HG02759 (cell line): ENCODE data around the gene ATG10.
"Not testable (repeated sequence)": the region's sequence is repeated elsewhere in the genome, so short reads cannot be mapped to it uniquely, and the experiment has no call there.

Experiments
- ATAC-seq: cut with Tn5 transposase; IDR thresholded peaks from one replicate; pipeline ENCODE4 v1.9.1; 2021; ENCODE audit warnings: mild to moderate bottlenecking, moderate library complexity; ENCODE audit not compliant: unreplicated experiment

Gene ATG10

GRCh38 chr5:81971712-81972491 is at the start of gene ATG10:
Gene ATG10, plus strand, starts transcription at chr5:81972023. Its CDS starts 15,548 bp downstream, at chr5:81987571.
- ATAC-seq = peak; percentile 97

DNA sequence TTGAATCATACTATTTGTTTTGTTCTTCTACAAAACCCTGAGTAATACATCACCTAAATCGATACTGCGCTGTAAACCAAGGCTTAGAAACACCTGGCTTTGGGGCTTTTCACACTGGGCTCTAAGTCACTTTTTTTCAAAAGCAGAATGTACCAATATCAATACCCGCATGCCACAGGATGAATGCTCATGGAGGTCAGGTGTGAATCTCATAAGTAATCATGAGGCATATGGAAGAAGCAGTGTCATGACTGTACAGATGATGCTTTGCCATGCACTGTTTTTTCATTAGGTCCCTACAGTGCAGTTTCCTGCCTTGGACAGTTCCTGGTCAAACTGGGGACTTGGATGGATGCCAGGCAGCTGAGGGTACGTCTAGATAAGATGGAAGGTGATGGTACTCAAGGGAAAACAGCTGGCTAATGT is 49.0 kb upstream of the ATG10 start:
- no peak for ATAC-seq

DNA sequence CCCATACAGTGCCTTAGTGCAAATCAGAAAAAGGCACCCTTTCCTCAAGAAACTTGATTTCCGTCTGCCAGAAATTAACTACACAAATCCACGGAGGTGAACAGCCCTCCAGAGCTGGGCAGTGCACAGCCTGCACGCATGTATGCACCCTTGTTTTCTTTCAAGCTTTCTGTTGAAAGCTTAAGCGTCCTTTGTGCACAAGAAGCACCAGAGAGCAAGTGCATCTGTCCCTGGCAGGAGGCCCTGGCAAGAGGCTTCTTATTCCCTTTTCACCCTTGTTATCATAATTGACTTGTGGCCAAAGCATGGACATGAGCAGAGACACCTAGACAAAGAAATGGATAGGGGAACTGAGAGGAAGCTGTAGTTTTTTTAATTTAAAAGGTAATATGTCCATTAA is 47.4 kb upstream of the ATG10 start:
- no peak for ATAC-seq

- no peak for ATAC-seq
These were observed 46.8 kb upstream of the ATG10 start for GRCh38 chr5:81925009-81925408.

DNA sequence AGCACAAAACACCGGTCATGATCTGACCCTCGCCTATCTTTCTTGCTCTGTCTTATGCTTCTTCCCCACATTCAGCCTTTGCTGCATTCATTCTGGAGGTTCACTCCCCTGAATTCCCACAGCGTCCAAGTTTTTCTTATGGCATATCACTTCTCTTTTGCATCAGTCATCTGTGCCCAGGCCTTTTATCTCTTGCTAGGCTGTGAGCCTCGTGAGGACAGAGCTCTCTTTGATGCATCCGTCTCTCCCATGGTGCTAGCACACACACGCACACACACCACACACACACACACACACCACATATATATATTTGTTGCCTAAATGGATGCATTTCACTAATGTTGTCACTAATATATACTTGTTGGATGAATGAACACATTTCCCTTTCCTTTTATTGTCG is 45.8 kb upstream of the ATG10 start:
- no peak for ATAC-seq

- ATAC-seq = no peak
These were observed 35.8 kb upstream of the ATG10 start for GRCh38 chr5:81936066-81936465.

DNA sequence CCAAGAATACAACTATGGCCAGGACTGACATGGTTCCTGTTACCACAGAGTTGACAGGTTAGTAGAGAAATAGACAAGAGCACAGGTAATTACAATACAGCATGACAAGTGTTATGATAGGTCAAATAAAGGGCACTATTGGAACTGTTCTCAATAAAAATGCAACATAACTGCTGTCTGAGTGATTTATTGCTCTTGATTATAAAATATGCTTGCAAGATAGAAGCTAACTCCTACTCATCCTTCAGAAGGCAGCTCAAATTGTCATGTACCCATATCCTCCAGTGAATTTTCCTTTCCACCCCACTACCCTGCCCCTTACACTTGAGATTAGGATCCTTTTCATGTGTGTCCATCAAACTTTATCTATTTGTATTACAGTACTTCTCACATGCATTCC is 35.1 kb upstream of the ATG10 start:
- ATAC-seq = no peak

GRCh38 chr5:81942746-81943145 is 29.1 kb upstream of the ATG10 start:
- no peak for ATAC-seq

DNA sequence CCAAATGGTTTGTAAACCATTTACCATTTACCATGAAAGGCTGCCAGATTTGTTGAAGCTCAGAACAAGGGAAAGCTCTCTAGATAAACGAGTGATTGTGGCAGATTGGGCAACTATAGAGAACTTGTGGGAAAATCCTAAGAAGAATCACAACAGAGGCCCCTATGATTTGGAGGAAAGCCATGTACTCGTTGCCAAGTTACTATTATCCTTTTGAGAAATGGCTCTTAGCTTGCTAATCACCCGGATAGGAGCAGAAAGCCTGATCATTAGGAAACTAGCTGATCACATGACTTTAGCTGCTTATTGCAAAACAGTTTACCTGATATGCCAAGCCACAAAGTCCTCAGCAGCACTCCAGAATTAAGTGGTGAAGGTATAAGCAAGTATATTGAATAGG is 23.5 kb upstream of the ATG10 start:
- ATAC-seq = no peak

DNA sequence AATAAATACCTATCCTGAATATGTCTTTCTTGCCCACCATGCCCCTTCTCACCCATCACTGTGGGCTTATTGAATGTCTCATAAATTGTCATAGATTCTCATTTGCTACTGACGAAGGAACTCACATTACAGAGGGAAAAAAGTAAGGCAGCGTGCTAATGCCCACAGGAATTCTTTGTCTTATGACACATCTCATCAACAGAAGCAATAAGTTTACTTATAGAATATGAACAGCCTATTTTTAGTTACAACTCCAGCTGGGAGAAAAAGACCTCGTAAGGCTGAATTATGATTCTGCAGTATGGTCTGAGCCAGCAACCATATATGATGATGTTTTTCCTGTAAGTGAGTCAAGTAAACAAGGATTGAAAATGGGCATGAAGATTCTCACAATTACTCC is 22.4 kb upstream of the ATG10 start:
- no peak for ATAC-seq

GRCh38 chr5:81950996-81951395 is 20.8 kb upstream of the ATG10 start:
- no peak for ATAC-seq

- not testable (repeated sequence) for ATAC-seq
These were observed 17.0 kb upstream of the ATG10 start for GRCh38 chr5:81954796-81955195.

- not testable (repeated sequence) for ATAC-seq
These were observed 13.7 kb upstream of the ATG10 start for GRCh38 chr5:81958129-81958528.

GRCh38 chr5:81961651-81962440 is 10.0 kb upstream of the ATG10 start:
- no peak for ATAC-seq

DNA sequence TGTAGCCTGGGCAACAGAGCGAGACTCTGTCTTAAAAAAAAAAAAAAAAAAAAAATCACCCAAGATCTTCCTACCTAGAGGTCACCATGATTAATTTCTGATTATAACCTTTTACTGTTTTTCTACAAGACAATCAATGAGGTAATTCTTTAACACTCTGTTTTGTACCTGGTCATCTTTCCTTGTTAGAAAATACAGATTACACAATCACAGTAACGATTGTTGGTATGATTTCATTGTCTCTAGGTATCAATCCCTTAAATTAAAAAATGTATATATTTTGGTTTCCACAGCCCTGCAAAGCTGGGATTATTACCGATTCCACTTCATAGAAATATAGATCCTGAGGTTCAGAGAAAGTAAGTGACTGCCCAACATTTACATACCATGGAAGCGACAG is 8.3 kb upstream of the ATG10 start:
- ATAC-seq = no peak

GRCh38 chr5:81965524-81965923 is 6.3 kb upstream of the ATG10 start:
- ATAC-seq = no peak

GRCh38 chr5:81969226-81969625 is 2.6 kb upstream of the ATG10 start:
- no peak for ATAC-seq

DNA sequence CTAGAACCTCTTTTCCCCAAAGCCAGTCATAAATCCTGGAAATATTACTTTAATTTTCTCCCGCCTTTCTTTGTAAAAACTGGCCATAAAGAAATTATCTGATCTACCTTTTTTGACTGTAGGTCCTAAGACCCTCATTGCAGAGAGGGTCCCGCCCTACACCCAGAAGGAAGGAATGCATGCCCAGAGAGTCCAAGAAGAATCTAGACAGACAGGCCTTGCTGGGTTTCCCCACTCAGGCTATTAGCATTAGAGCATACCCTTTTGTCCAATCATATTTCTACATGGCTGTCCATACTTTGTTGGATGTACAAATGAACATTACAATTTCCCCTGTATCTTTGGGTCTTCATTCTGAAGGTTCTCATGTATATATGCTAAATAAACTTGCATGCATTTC is 1.9 kb upstream of the ATG10 start:
- no peak for ATAC-seq

DNA sequence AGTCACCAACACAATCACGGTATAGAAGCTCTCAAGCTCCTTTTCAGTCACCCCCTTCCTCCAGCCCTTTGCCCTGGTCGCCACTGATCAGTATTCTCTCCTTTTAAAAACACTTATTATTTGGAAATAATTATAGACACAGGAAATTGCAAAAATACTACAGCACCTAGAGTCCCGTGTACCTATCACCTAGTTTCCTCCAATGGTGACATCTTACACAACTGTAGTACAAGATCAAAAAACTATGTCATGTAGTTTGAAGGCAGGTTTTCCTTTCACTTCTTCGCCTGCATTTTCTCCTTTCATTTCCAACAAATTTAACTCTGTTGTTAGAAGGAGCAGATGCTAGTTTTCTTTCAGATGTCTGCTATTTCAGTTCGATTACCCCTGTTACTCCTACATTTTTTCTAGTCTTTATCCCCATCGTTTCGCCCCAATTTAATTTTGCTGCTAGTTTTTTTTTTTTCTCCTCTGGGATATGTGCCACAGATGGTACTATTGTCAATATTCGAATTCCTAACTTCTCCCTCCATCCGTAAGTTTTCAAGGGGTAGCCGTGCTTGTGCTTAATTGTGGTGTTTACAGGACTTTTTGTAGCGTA is 612 bp upstream of the ATG10 start:
- no peak for ATAC-seq

DNA sequence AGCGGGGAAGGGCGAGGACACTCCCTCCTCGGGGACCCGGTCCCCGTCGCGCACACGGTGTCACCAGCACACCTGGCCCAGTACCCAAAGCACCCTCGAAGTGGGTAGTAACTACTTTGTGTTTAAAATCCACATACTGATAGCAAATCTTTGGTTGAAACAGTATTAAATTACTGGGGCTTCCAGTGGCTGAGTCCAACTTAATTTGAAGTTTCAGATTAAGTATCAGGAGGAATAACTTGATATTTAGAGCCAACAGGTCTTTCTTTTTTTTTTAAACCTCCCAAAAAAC is 615 bp downstream of the ATG10 start:
- no peak for ATAC-seq

DNA sequence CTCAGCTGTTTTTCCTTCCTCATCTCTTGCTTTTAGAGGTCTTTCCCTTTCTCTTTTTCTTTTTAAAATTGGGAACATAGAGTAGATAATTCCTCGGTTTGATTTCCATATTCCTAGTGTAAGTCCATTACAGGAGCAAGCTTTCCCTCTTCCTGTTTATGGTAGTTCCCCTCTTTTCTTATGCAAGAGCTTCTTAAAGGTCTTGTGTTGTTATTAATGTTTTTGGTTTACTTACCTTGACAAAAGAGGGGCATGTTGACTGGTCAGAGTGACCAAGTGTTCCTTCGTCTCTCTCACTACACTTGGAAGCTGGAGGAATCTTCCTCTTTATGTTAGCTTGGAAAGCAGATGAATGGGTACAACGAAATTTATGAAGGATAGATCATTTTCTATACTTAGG is 8.3 kb downstream of the ATG10 start:
- no peak for ATAC-seq

DNA sequence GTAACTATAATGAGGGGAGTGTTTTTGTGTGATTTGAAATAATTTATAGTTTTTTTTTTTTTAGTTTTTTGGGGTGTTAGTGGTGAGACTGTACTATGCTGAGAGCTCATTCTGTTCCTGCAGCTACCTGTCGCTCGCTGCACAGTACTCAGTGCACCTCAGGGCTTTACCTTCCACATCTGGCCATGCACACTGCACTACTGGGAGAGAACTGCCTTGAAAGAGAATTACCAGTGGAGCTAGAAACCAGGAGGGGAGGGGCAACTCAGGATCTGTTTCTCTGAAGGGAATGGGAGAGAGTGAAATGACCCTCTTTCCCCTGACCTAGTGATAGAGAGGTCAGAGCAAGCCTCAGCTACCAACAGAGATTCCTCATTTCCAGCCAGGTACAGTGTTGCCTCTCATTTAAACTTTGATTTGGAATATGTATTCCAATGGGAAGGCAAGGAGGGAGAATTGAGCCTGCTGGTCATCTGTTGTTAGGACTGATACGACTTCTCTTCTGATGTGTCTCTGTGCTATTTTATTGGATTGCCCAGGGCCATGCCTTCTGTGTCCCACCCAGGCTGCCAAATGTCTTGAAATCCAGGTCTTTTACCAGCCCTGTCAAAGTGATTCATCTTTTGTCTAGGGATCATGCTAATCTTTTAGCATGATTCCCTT is 8.9 kb downstream of the ATG10 start:
- ATAC-seq = no peak
